DOHH2 (cell line): ENCODE results near the gene CACNB4.

Experiments
- CTCF ChIP-seq: fragments of 200-600 bp; sonication (generic); IDR thresholded peaks from one replicate; pipeline ENCODE4 v1.5.1; 2014; ENCODE audit warnings: antibody characterized with exemption, mild to moderate bottlenecking, low read depth, low read length; ENCODE audit not compliant: poor library complexity, severe bottlenecking
- EZH2phosphoT487 ChIP-seq: fragments of 200-600 bp; sonication (generic); IDR thresholded peaks from 2 replicates; pipeline ENCODE4 v1.6.1; 2017; ENCODE audit warnings: borderline replicate concordance, mild to moderate bottlenecking, antibody characterized with exemption, low read length, moderate library complexity, mixed read lengths

DNA sequence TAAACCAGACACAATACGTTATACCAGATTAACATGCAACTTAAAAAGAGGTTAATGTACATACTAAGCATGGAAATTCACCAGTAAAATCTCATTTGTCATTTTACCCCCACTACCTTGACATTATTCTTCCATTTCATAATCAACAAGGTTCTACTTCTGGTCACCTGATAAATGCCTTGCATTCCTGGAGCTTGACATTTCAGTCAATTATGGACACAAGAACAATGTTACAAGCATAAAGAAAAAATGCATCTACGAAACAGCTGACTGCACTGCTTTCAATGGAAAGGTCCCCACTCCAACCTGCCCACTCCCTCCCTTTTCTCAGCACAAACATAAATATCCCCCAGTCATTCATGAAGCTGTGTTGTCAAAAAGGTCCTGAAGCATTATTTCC lies 302.1 kb downstream of the CACNB4 start:
- TF ChIP-seq CTCF, result no peak
- TF ChIP-seq EZH2phosphoT487, result no peak
